A549 (cell line): Measurements from ENCODE around the gene AP5B1. TPM values are rescaled to one million over a fixed set of nuclear protein-coding genes. Genes with fewer than 3 reads are reported as not detected.

Experiments used
- ATAC-seq, 2 experiments: fragments of 200-7000 bp in 1 of 2; fragments of >200 bp in 1 of 2; cut with Nextera tagmentation in 1 of 2; cut with Tn5 transposase in 1 of 2; 3 replicates each; pipeline versions ENCODE4 v1.8.0 to v1.9.1; 2018 to 2020; ENCODE audit warnings: mild to moderate bottlenecking in 1 of 2, moderate library complexity in 1 of 2
- CTCF ChIA-PET: fragments of 300-600 bp; sonication (Branson Sonifier 250); formaldehyde crosslinking; extraction: SDS; loops from one replicate; lab custom pipeline; 2021; ENCODE audit warnings: antibody characterized with exemption, inconsistent platforms; lab: Yijun Ruan, JAX
- POLR2A ChIA-PET: fragments of 350-600 bp; formaldehyde crosslinking; extraction: SDS; loops from one replicate; lab custom pipeline; 2021; ENCODE audit warnings: antibody characterized with exemption, inconsistent platforms; lab: Yijun Ruan, JAX
- DNase-seq, 2 experiments: peaks; one replicate each; pipeline versions ENCODE4 v3.0.0 to v3.0.0-alpha.2; 2011 to 2016; ENCODE audit warnings: low read depth in 1 of 2, low spot score in 1 of 2
- FAIRE-seq: peaks from 2 replicates; lab custom pipeline; 2011; peaks lifted over from hg19 to GRCh38; lab: Jason Lieb, UNC
- H3K27ac ChIP-seq, 2 experiments: fragments of >200 bp; sonication (Bioruptor Twin); formaldehyde crosslinking; 3 replicates each; pipeline ENCODE4 v1.5.1; 2016 to 2017
- H3K4me1 ChIP-seq: fragments of >200 bp; sonication (Bioruptor Twin); formaldehyde crosslinking; 3 replicates; pipeline ENCODE4 v1.6.1; 2016
- H3K4me2 ChIP-seq: fragments of >200 bp; sonication (Bioruptor Twin); formaldehyde crosslinking; 3 replicates; pipeline ENCODE4 v1.6.1; 2016
- H3K4me3 ChIP-seq: fragments of >200 bp; sonication (Bioruptor Twin); formaldehyde crosslinking; 3 replicates; pipeline ENCODE4 v1.5.1; 2016
- H3K9me3 ChIP-seq: fragments of >200 bp; sonication (Bioruptor Twin); formaldehyde crosslinking; 3 replicates; pipeline ENCODE4 v1.6.1; 2016
- CBX8 ChIP-seq: fragments of 200-600 bp; sonication (generic); IDR thresholded peaks from 2 replicates; pipeline ENCODE4 v1.6.1; 2016
- FOSB ChIP-seq: fragments of 250-450 bp; sonication (Bioruptor Pico); IDR thresholded peaks from 2 replicates; pipeline ENCODE4 v1.5.0; 2020; ENCODE audit warnings: mild to moderate bottlenecking, moderate library complexity
- FOSL2 ChIP-seq, 2 experiments: fragments of 450-650 bp in 1 of 2; fragments of >200 bp in 1 of 2; sonication (Bioruptor Twin) in 1 of 2; formaldehyde crosslinking; IDR thresholded peaks; 2 replicates each; pipeline versions ENCODE4 v1.5.0 to v1.6.1; 2016 to 2020; ENCODE audit warnings: mild to moderate bottlenecking in 1 of 2, moderate library complexity in 1 of 2
- FOXS1 ChIP-seq: fragments of 250-450 bp; sonication (Bioruptor Pico); IDR thresholded peaks from 2 replicates; pipeline ENCODE4 v1.5.0; 2020; ENCODE audit warnings: mild to moderate bottlenecking, moderate library complexity
- HDAC2 ChIP-seq: fragments of 200-600 bp; sonication (generic); IDR thresholded peaks from 2 replicates; pipeline ENCODE4 v1.6.1; 2016
- HEYL ChIP-seq: fragments of 250-450 bp; sonication (Bioruptor Pico); IDR thresholded peaks from 2 replicates; pipeline ENCODE4 v1.8.0; 2021; ENCODE audit warnings: mild to moderate bottlenecking, moderate library complexity
- HOXB13 ChIP-seq: fragments of 250-450 bp; sonication (Bioruptor Pico); IDR thresholded peaks from 2 replicates; pipeline ENCODE4 v1.5.0; 2020; ENCODE audit warnings: low read depth, mild to moderate bottlenecking, moderate library complexity
- JUN ChIP-seq, 2 experiments: fragments of >200 bp; sonication (Bioruptor Twin); formaldehyde crosslinking; IDR thresholded peaks; 2 replicates in 1 of 2; 3 replicates in 1 of 2; pipeline ENCODE4 v1.6.1; 2016 to 2017
- MAFK ChIP-seq: fragments of 450-650 bp; IDR thresholded peaks from 2 replicates; pipeline ENCODE4 v1.6.1; 2014; ENCODE audit not compliant: partially characterized antibody
- MYC ChIP-seq: IDR thresholded peaks from 2 replicates; pipeline ENCODE4 v1.6.1; 2012; ENCODE audit warnings: mild to moderate bottlenecking, inconsistent platforms, low read length, improper control_type of control experiment, borderline replicate concordance
- NPAS2 ChIP-seq: fragments of 250-450 bp; sonication (Bioruptor Pico); IDR thresholded peaks from 2 replicates; pipeline ENCODE4 v1.8.0; 2022; ENCODE audit warnings: mild to moderate bottlenecking, moderate library complexity, borderline replicate concordance
- PHF8 ChIP-seq: fragments of 200-600 bp; sonication (generic); IDR thresholded peaks from 2 replicates; pipeline ENCODE4 v1.6.1; 2016; ENCODE audit warnings: low read depth, mild to moderate bottlenecking, antibody characterized with exemption, moderate library complexity, borderline replicate concordance
- RFX5 ChIP-seq: fragments of 450-650 bp; IDR thresholded peaks from 2 replicates; pipeline ENCODE4 v1.7.1; 2014; ENCODE audit warnings: antibody characterized with exemption, mild to moderate bottlenecking, moderate library complexity
- RNF2 ChIP-seq: fragments of 200-600 bp; sonication (generic); IDR thresholded peaks from 2 replicates; pipeline ENCODE4 v1.6.1; 2016; ENCODE audit warnings: low read depth, mild to moderate bottlenecking, antibody characterized with exemption, moderate library complexity, borderline replicate concordance
- USF2 ChIP-seq: fragments of 450-650 bp; IDR thresholded peaks from 2 replicates; pipeline ENCODE4 v1.6.1; 2014; ENCODE audit warnings: antibody characterized with exemption
- ZNF302 ChIP-seq: fragments of 250-450 bp; sonication (Bioruptor Pico); IDR thresholded peaks from 2 replicates; pipeline ENCODE4 v1.9.0; 2021; ENCODE audit warnings: inconsistent platforms, mild to moderate bottlenecking, moderate library complexity
- WGBS: methylation state at CpG from one replicate; pipeline ENCODE4 v1.1.6; 2017; ENCODE audit errors: missing lambda C conversion rate; 5-methylcytosine and 5-hydroxymethylcytosine counted together
- polyA plus RNA-seq, 4 experiments: library from polyadenylated mRNA; depleted of rRNA in 3 of 4; stranded (reverse); fragments of >200 nt; fragmentation: RNase III in 1 of 4; extraction: RNeasy Plus Mini Kit Qiagen cat#74134 plus additional on column Dnase treatment in 1 of 4; gene quantifications; 2 replicates in 3 of 4; 3 replicates in 1 of 4; pipeline ENCODE4 v1.2.3, GENCODE V29; 2011 to 2017

Gene AP5B1
- polyA plus RNA-seq, 2 of the 4 experiments (the other 2 are of a cell fraction), result 5.2 to 10.2 TPM

GRCh38 chr11:65826984-65827735 lies 46.4 kb upstream of the AP5B1 start:
- POLR2A ChIA-PET, result interaction anchor here (0.5 to 0.7 kb wide), 2 partner anchors 31 to 174 kb away, joined by 3 to 4 read pairs; no protein-coding TSS in a partner anchor
- no peak for DNase-seq
- CTCF ChIA-PET, result interaction anchor here (0.5 to 3.9 kb wide), 11 partner anchors 9 to 194 kb away, joined by 3 to 25 read pairs (median 6); partner anchors contain the start of genes KAT5 and MUS81
- FAIRE-seq, result no peak
- ATAC-seq, result no peak
- H3K27ac ChIP-seq, result no peak overlapping the region
- H3K4me1 ChIP-seq, result no peaks in the 10 kb centered on the region
- TF ChIP-seq PHF8 (no peak), RNF2 (no peak), FOXS1 (no peak), MYC (no peak), USF2 (no peak)
- no peak overlapping the region for H3K4me3 ChIP-seq
- no peak overlapping the region for H3K4me2 ChIP-seq
- 74% methylated on average over 8 of the region's 8 CpGs for WGBS
- H3K9me3 ChIP-seq, result no peaks in the 10 kb centered on the region

- FAIRE-seq, result no peak
Measured at GRCh38 chr11:65822776-65823528, 42.2 kb upstream of the AP5B1 start.

GRCh38 chr11:65821107-65821506 lies 40.3 kb upstream of the AP5B1 start:
- DNase-seq (no peak), FAIRE-seq (no peak), ATAC-seq (no peak)
- H3K4me2 ChIP-seq, result no peak overlapping the region
- H3K4me1 ChIP-seq, result peaks cover 6% of the 10 kb centered on the region; the same call in 1 of the 3 replicates
- ChIA-PET CTCF (interaction anchor here (1.5 to 14.1 kb wide), 2 partner anchors 39 to 110 kb away, joined by 3 to 222 read pairs; partner anchors contain the start of gene KAT5), POLR2A (interaction anchor here (0.8 kb wide), 1 partner anchor 100 kb away, joined by 4 read pairs; the partner anchor contains the start of gene RNASEH2C)
- H3K27ac ChIP-seq, result no peak overlapping the region
- H3K4me3 ChIP-seq, result no peak overlapping the region
- TF ChIP-seq FOSL2 (IDR thresholded peaks at IDR 0.05), result no peak
- no peak for TF ChIP-seq FOSL2 (CRISPR knock-in tag; IDR thresholded peaks at IDR 0.05)
- no peak for TF ChIP-seq CBX8
- no peak for TF ChIP-seq HDAC2
- no peak for TF ChIP-seq NPAS2
- TF ChIP-seq JUN (IDR thresholded peaks at IDR 0.05), result no peak
- no peak for TF ChIP-seq MYC
- no peak for TF ChIP-seq HOXB13 (CRISPR knock-in tag)
- TF ChIP-seq ZNF302 (CRISPR knock-in tag), result no peak
- 65% methylated on average over 4 of the region's 8 CpGs for WGBS
- no peaks in the 10 kb centered on the region for H3K9me3 ChIP-seq

More at GRCh38 chr11:65822776-65823528, 42.2 kb upstream of the AP5B1 start:
- Histone ChIP-seq H3K4me2 (no peak overlapping the region), H3K9me3 (no peaks in the 10 kb centered on the region), H3K4me3 (no peak overlapping the region), H3K27ac (no peak overlapping the region), H3K4me1 (no peaks in the 10 kb centered on the region)
- ChIA-PET POLR2A (interaction anchor here (1.0 to 2.2 kb wide), 2 partner anchors 35 to 111 kb away, joined by 5 to 8 read pairs; partner anchors contain the start of genes CFL1 and KAT5), CTCF (interaction anchor here (0.6 to 14.1 kb wide), 7 partner anchors 16 to 200 kb away, joined by 3 to 222 read pairs (median 4); partner anchors contain the start of genes KAT5, MUS81 and RELA)
- DNase-seq, result no peak
- TF ChIP-seq FOSB, result no peak
- no peak for TF ChIP-seq MAFK
- no peak for TF ChIP-seq HEYL (CRISPR knock-in tag)
- TF ChIP-seq RFX5, result no peak
- 62% methylated on average over 15 of the region's 15 CpGs for WGBS
- ATAC-seq, result no peak
